ENCODE data around the gene ABCA1.

DNA sequence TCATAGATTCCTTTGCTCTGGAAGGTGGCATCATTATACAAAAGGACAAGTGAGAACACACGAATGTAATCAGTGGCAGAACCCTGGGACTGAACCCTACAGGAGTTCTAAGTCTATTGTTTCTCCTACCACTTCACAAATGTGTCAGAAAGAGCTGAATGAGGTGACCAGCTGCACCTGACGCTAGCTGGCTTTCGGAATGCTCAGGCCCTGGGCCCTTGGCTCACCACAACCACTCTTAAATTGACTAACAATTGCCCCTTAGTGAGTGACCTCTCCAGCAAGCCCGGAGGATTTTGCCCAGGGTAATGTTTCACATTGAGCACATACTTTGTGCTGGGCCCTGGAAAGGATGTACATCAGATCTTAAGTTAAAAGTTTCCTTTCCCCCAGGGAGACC is 41.2 kb upstream of the ABCA1 start:
- TF ChIP-seq TARDBP (IDR thresholded peaks at IDR 0.05): no peak
- no peak for TF ChIP-seq ELF4 (IDR thresholded peaks at IDR 0.05)
- no peak for TF ChIP-seq BHLHE40 (IDR thresholded peaks at IDR 0.05; ENCODE audit: borderline replicate concordance)
- no peak for TF ChIP-seq FOXM1 (IDR thresholded peaks at IDR 0.05; ENCODE audit: borderline replicate concordance)
- no peak for TF ChIP-seq ZNF384 (IDR thresholded peaks at IDR 0.05)
- no peak for TF ChIP-seq HDGF (IDR thresholded peaks at IDR 0.05; ENCODE audit: borderline replicate concordance)
- TF ChIP-seq SUZ12 (IDR thresholded peaks at IDR 0.05): no peak
- no peak for TF ChIP-seq FOXK2 (IDR thresholded peaks at IDR 0.05)
- no peak for TF ChIP-seq FOXA1 (IDR thresholded peaks at IDR 0.05)
- no peak for TF ChIP-seq NFRKB (IDR thresholded peaks at IDR 0.05)
- TF ChIP-seq, protein P1, sequence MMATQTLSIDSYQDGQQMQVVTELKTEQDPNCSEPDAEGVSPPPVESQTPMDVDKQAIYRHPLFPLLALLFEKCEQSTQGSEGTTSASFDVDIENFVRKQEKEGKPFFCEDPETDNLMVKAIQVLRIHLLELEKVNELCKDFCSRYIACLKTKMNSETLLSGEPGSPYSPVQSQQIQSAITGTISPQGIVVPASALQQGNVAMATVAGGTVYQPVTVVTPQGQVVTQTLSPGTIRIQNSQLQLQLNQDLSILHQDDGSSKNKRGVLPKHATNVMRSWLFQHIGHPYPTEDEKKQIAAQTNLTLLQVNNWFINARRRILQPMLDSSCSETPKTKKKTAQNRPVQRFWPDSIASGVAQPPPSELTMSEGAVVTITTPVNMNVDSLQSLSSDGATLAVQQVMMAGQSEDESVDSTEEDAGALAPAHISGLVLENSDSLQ (IDR thresholded peaks at IDR 0.05): no peak
- no peak for TF ChIP-seq CTBP1 (IDR thresholded peaks at IDR 0.05; ENCODE audit: borderline replicate concordance)
- no peak for TF ChIP-seq SP1 (IDR thresholded peaks at IDR 0.05)
